GM23248 (cell line): ENCODE measurements around the gene CDAN1.

Experiments used
- EZH2 ChIP-seq: fragments of 200-600 bp; sonication (generic); IDR thresholded peaks from 2 replicates; pipeline ENCODE4 v1.6.1; 2018; ENCODE audit warnings: antibody characterized with exemption, mild to moderate bottlenecking; ENCODE audit not compliant: insufficient read depth, poor library complexity, severe bottlenecking
- EZH2phosphoT487 ChIP-seq: fragments of 200-600 bp; sonication (generic); IDR thresholded peaks from 2 replicates; pipeline ENCODE4 v1.6.1; 2018; ENCODE audit warnings: antibody characterized with exemption, moderate library complexity, mild to moderate bottlenecking, low read depth; ENCODE audit not compliant: insufficient read depth

- TF ChIP-seq EZH2 (no peak), EZH2phosphoT487 (no peak)
Measured at GRCh38 chr15:42736793-42737528, at the start of gene CDAN1.
